ENCODE results near the gene ASB4.
"Not testable (repeated sequence)": the region's sequence is repeated elsewhere in the genome, so short reads cannot be mapped to it uniquely, and the experiment has no call there.

The ASB4 gene

DNA sequence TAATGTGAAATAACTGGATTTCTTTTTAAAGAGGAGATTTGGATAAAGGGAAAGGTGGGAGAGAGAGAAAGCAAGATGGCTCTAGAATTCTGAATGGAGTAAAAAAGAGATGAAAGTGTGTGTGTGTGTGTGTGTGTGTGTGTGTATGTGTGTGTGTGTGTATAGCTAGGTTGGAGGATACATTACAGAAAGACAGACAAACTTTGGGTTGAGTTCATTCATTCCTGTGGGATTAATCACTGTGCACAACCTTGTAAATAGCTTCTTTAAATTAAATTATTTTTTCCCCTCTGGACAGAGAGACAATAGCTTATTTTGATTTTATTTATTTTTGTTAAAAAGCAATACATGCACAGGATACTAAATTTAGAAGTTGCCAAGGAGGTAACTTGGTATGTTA, 7.5 kb downstream of the ASB4 start:
- H3K27me3 Mint-ChIP-seq = no peaks in the 10 kb centered on the region
- DNase-seq (ENCODE audit: low spot score in 2 of 2) (no peak), ATAC-seq (ENCODE audit: low read depth) (no peak)
- no peaks in the 10 kb centered on the region for H3K4me1 Mint-ChIP-seq
- H3K4me3 Mint-ChIP-seq = no peak overlapping the region
- no peaks in the 10 kb centered on the region for H3K9me3 Mint-ChIP-seq
- no peaks in the 10 kb centered on the region for H3K36me3 Mint-ChIP-seq
- no peak overlapping the region for H3K27ac Mint-ChIP-seq

DNA sequence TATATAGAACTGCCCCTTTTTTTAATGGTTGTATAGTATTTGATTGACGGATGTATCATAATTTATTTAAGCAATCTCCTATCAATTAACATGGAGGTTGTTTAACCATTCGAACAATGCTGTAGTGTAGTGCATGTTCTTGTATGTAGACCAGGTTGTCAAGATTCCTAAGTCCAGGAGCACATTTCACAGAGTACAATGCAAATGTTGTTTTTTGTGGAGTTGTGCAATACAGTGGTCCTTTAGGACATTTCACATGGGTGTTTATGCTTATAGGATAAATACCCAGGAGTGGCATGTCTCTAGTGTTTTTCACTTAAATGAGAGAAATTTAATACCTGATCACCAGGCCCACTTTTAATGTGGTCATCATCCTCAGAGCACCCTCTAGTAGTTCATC, 8.1 kb downstream of the ASB4 start:
- Mint-ChIP-seq H3K27me3 (no peaks in the 10 kb centered on the region), H3K27ac (no peak overlapping the region), H3K4me3 (no peak overlapping the region), H3K4me1 (no peaks in the 10 kb centered on the region), H3K36me3 (no peaks in the 10 kb centered on the region), H3K9me3 (no peaks in the 10 kb centered on the region)
- ATAC-seq (ENCODE audit: low read depth) (no peak), DNase-seq (ENCODE audit: low spot score in 2 of 2) (no peak)

DNA sequence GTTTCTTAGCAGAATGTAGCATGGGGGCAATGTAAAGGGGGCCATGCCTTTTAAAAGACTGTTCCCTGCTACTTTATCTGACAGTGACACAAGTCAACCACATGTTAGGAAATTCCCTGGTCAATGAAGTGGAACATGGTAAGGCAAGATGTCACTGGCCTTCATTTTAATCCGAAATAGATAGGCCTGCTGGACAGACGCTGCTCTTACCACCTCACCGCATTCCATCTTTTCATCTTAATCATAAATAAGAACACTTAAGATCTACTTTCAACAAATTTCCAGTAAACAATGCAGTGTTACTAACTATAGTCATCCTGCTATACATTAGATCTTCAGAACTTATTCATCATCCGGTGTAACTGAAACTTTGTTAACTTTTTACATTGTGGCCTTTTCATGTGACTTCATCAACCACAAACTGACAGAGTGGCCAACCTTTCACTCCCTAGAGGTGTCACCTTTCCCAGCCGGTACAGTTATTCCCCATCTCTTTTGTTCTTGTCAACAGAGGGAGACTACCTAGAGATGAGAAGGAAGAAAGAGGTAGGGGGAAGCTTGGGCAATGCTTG, 15.6 kb downstream of the ASB4 start:
- Mint-ChIP-seq H3K9me3 (no peaks in the 10 kb centered on the region), H3K4me3 (no peak overlapping the region), H3K27me3 (peaks cover 4% of the 10 kb centered on the region), H3K27ac (peak overlapping the region; percentile 42), H3K36me3 (no peaks in the 10 kb centered on the region), H3K4me1 (peaks cover 8% of the 10 kb centered on the region)
- DNase-seq (ENCODE audit: low spot score in 2 of 2) (no peak), ATAC-seq (ENCODE audit: low read depth) (peak; percentile 70)

DNA sequence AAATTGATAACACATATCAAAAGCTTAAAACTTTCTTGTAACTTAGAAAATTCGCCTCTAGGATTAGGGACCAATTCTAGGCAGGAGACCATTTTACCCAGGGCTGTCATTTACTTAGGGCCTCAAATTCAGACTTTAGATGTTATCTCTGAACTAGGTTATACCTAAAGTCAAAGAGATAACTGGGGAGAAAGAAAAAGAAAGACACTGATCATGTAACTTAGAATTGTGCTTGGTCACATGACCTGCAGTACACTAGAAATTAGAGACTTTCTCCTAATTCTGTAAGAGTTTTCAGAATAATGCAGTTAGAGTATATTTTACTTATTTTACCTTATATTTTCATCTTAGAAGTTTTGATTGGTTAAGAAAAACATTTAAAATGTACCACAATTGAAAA, 16.7 kb downstream of the ASB4 start:
- no peak for ATAC-seq (ENCODE audit: low read depth)

DNA sequence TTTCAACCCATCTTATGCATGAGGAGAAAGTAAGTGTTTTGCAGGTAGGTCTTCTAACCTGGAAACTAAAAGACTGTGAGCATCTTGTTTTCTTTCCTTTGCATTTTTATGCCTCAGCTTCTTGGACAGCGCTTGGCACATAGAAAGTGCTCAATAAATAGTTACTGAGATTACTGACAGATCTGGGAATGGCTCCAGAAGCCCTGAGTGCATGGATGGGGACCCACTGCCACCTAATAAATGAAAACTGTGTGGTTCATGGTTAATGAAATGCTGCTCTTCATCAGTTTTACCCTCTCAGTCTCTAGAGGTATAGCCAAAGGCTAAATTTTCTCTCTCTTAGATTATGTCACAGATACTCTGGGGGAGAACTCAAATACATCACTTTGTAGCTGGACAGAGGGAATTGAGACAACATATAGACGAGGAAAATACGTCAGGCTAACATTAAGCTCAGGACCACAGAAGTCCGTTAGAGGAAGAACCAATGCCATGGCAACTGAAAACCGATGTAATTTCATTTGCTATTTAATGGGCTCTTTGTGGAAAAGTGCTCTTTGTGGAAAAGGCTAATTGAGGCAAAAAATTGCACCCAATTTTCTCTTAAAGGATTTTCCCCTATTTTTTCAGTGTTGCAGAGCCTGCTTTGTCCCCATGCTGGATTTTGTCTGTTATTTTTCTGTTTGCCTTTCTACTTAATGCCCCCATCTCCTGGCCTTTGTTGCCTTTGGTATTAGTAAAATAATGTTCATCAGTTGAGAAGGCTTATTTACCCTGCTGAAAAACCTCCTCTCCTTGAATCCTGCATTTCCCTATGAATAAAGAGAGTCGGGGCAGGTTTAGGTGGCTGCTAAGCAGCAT, 17.8 kb downstream of the ASB4 start:
- peaks cover 8% of the 10 kb centered on the region for H3K4me1 Mint-ChIP-seq

More for the DNA sequence above, 16.7 kb downstream of the ASB4 start:
- Mint-ChIP-seq H3K9me3 (no peaks in the 10 kb centered on the region), H3K27me3 (peaks cover 4% of the 10 kb centered on the region), H3K27ac (no peak overlapping the region), H3K36me3 (no peaks in the 10 kb centered on the region), H3K4me1 (peaks cover 8% of the 10 kb centered on the region), H3K4me3 (no peak overlapping the region)
- DNase-seq (ENCODE audit: low spot score in 2 of 2) = no peak

DNA sequence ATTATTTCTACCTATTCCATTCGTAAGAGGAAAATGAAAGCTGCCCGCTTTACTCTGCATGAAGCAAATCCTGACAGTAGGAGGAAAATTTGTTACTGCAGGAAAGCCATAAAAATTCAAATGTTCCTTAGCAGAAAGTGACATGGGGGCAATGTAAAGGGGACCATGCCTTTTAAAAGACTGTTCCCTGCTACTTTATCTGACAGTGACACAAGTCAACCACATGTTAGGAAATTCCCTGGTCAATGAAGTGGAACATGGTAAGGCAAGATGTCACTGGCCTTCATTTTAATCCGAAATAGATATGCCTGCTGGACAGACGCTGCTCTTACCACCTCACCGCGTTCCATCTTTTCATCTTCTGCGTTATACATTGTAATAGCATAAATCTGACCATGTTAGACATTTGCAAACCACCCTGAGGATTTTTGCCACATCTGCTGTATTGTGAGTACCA, 18.4 kb downstream of the ASB4 start:
- H3K4me1 Mint-ChIP-seq; H3K36me3 Mint-ChIP-seq; H3K4me3 Mint-ChIP-seq; H3K27me3 Mint-ChIP-seq; DNase-seq (ENCODE audit: low spot score in 2 of 2); H3K9me3 Mint-ChIP-seq; H3K27ac Mint-ChIP-seq: not testable (repeated sequence)
- ATAC-seq (ENCODE audit: low read depth) = peak; percentile 37

More for the DNA sequence above, 17.8 kb downstream of the ASB4 start:
- no peaks in the 10 kb centered on the region for H3K9me3 Mint-ChIP-seq
- no peaks in the 10 kb centered on the region for H3K36me3 Mint-ChIP-seq
- no peak overlapping the region for H3K27ac Mint-ChIP-seq
- H3K27me3 Mint-ChIP-seq = peaks cover 4% of the 10 kb centered on the region
- DNase-seq (ENCODE audit: low spot score in 2 of 2) = no peak
- H3K4me3 Mint-ChIP-seq = no peak overlapping the region
- no peak for ATAC-seq (ENCODE audit: low read depth)

DNA sequence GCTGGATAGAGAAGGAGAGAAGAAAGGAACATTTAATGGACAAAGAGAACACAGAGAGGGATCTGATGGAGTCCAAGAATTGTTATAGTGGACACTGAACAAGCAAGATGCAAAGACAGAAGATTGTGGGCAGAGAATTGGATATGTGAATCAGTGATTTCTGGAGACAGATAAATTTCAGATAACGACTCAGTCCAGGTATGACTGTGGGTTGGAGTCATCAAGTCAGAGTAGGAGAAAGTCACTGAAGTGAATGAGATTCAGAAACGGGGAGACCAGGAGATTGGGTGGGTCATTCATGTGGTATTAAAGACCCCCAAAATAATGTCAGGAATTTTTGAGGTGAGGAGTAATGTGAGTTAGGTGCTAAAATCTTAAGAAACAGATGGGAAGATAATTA, 23.0 kb downstream of the ASB4 start:
- H3K36me3 Mint-ChIP-seq = no peaks in the 10 kb centered on the region
- no peak for ATAC-seq (ENCODE audit: low read depth)

DNA sequence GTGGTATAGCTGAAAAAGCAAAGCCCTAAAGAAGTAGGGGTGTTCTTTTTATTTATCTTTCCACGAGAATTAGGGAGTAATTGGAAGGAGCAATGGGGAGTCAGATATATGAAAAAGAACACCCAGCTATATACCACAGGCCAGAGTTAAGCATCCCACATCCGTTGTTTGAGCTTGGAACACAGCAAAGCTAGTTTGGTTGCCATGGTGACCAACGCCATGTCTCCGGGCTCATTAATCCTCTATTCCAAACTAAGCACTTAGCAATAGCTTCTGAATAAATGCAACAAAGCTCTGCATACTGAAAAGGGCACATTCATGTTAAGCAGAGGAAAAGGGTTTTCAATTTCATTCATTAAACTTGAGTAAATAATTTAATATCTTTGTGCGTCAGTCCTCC, 23.5 kb downstream of the ASB4 start:
- Mint-ChIP-seq H3K9me3 (no peaks in the 10 kb centered on the region), H3K27me3 (peaks cover 2% of the 10 kb centered on the region), H3K4me1 (peaks cover 3% of the 10 kb centered on the region), H3K36me3 (no peaks in the 10 kb centered on the region), H3K27ac (no peak overlapping the region), H3K4me3 (no peak overlapping the region)
- DNase-seq (ENCODE audit: low spot score in 2 of 2) (no peak), ATAC-seq (ENCODE audit: low read depth) (no peak)

More for the DNA sequence above, 23.0 kb downstream of the ASB4 start:
- Mint-ChIP-seq H3K4me3 (no peak overlapping the region), H3K9me3 (no peaks in the 10 kb centered on the region), H3K27ac (no peak overlapping the region), H3K4me1 (peaks cover 3% of the 10 kb centered on the region), H3K27me3 (no peaks in the 10 kb centered on the region)
- no peak for DNase-seq (ENCODE audit: low spot score in 2 of 2)

DNA sequence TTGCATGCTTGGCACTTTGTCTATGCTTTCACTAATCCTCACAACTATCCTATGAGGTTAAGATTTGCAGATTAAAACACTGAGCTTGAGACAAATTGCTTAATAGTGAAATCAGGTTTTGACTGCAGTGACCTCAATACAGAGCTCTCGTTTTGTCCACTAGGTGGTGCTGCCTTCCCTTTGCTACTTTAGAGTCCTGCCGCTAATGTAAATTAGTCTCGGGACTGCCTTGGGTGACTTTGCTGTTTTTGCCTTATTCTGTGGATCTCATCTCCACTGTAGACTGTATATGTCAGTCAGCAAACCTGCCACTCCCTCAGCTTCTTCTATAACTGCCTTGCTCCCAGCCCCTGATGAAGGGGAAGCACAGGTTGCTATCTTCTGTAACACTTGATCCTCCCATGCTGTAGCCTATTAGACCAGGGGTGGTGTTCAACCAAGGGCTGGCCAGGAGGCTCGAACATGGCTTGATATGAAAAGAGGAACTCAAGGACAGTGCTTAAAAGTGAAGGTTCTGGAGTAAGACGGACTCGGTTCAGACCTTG, 26.0 kb downstream of the ASB4 start:
- H3K27ac Mint-ChIP-seq = no peak overlapping the region
- ATAC-seq (ENCODE audit: low read depth) = peak; percentile 91
- H3K36me3 Mint-ChIP-seq = no peaks in the 10 kb centered on the region
- peak; percentile 66 to 69 for DNase-seq (ENCODE audit: low spot score in 2 of 2)
- peaks cover 3% of the 10 kb centered on the region for H3K4me1 Mint-ChIP-seq
- H3K9me3 Mint-ChIP-seq = no peaks in the 10 kb centered on the region
- peaks cover 2% of the 10 kb centered on the region for H3K27me3 Mint-ChIP-seq
- peak overlapping the region; percentile 40 for H3K4me3 Mint-ChIP-seq

DNA sequence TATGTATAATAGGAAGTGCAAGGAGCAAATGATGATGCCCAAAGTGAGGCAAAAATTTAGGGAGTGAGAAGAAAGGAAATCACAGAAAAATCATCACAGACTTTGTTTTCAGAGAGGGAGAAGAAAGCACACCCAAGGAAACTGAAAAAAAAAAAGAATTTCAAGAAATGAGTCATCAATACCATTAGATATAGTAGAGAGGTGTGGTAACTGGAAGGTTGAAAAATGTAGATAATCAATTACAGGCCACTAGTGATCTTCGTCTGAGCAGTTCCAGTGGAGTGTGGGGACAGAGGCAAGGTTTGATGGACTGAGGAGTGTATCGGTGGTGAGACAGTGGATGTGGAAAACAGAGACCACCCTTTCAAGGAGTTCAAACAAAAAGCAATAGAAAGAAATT, 31.7 kb downstream of the ASB4 start:
- Mint-ChIP-seq H3K27me3 (peaks cover 3% of the 10 kb centered on the region), H3K9me3 (no peaks in the 10 kb centered on the region), H3K27ac (no peak overlapping the region), H3K4me1 (no peaks in the 10 kb centered on the region), H3K4me3 (no peak overlapping the region), H3K36me3 (no peaks in the 10 kb centered on the region)
- ATAC-seq (ENCODE audit: low read depth) (no peak), DNase-seq (ENCODE audit: low spot score in 2 of 2) (no peak)

DNA sequence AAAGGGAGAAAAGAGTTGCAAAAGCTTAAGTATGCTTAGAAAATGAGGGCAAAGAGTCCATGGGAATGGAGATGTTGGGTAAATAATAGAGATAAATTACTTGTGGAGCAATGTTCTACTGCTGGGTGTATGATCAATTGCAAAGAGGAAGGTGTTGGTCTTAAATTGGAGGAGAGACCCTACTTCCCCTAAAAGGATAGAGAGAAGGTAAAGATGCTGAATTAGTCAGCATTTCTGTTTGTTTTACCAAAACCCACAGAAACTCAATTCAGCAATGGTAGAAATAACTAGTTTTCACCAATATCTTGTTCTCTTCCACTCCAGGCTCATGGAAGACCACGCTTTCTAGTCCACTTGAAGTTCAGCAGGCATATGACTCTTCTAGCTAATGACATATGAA, 32.1 kb downstream of the ASB4 start:
- Mint-ChIP-seq H3K4me3 (no peak overlapping the region), H3K36me3 (no peaks in the 10 kb centered on the region), H3K4me1 (no peaks in the 10 kb centered on the region), H3K9me3 (no peaks in the 10 kb centered on the region), H3K27ac (no peak overlapping the region), H3K27me3 (peaks cover 3% of the 10 kb centered on the region)
- no peak for DNase-seq (ENCODE audit: low spot score in 2 of 2)
- no peak for ATAC-seq (ENCODE audit: low read depth)

DNA sequence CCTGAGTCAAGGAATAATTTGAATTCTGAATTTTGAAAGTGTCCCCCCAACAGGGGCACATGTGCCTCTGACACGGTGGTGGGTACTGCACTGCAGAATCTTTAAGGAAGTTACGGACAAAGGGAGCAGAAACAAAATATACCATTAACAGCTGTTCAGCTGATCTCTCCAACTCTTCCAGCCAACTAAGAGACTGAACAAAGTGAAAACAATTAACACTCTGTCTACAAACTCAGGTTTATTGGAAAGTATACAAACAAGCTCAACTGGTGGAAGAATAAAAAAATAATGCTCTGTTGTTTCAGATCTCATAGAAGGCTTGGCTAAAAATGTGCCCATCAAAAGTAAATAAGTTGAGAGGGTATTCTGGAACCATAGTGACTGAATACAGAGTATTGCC, 34.4 kb downstream of the ASB4 start:
- ATAC-seq (ENCODE audit: low read depth) (no peak), DNase-seq (ENCODE audit: low spot score in 2 of 2) (no peak)
- peaks cover 1% of the 10 kb centered on the region for H3K27me3 Mint-ChIP-seq
- H3K27ac Mint-ChIP-seq = no peak overlapping the region
- no peak overlapping the region for H3K4me3 Mint-ChIP-seq
- H3K36me3 Mint-ChIP-seq = no peaks in the 10 kb centered on the region
- H3K4me1 Mint-ChIP-seq = no peaks in the 10 kb centered on the region
- H3K9me3 Mint-ChIP-seq = no peaks in the 10 kb centered on the region

DNA sequence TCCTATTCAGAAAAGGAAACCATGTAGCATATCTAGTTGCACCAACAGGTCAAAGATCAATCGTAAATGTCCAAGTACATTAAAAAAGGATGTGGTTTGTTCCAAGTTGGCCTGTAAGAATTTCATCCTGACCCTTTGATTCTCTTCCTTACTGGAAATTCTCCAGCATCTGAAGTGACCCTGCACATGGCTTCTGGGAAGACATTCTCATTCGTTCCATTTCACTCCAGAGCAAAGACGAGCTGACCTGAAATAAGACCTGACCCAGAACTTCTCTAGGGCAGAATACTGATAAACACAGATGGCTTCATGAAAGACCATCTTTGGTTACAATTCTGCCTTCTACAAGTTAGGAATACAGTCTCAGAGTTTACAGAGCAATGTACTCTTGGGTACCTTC, 39.8 kb downstream of the ASB4 start:
- no peak for DNase-seq (ENCODE audit: low spot score in 2 of 2)
- no peak overlapping the region for H3K27ac Mint-ChIP-seq
- H3K27me3 Mint-ChIP-seq = no peaks in the 10 kb centered on the region
- peaks cover 5% of the 10 kb centered on the region for H3K4me1 Mint-ChIP-seq
- ATAC-seq (ENCODE audit: low read depth) = no peak
- H3K36me3 Mint-ChIP-seq = no peaks in the 10 kb centered on the region
- no peaks in the 10 kb centered on the region for H3K9me3 Mint-ChIP-seq
- H3K4me3 Mint-ChIP-seq = no peak overlapping the region

DNA sequence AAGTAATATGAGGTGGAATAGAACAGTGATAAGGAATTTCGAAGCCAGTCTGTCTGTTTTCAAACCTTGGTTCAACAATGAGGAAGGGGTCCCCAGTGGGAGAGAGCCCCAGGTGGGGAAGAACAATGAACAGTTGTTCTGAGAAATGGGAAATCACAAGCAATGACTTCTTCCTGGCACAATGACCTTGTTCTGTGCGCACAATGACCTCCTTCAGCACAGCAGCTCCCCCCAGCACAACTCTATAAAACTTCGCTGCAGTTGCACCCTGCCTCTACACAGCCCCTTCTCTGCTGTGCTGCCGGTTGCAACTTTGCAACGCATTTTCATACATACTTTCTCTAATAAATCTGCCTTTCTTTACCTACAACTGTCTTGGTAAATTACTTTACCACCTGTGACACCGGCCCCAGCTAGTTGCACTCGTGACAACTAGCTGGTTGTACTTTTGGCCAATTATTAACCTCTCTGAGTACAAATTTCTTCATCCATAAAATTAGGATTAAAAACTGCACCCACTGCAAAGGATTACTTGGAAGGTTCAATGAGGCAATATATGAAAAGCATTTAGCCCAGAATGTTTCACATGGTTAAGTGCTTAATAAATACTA, 40.5 kb downstream of the ASB4 start:
- peaks cover 5% of the 10 kb centered on the region for H3K4me1 Mint-ChIP-seq
- no peak for DNase-seq (ENCODE audit: low spot score in 2 of 2)
- no peak for ATAC-seq (ENCODE audit: low read depth)
- H3K4me3 Mint-ChIP-seq = no peak overlapping the region
- H3K27ac Mint-ChIP-seq = no peak overlapping the region
- no peaks in the 10 kb centered on the region for H3K36me3 Mint-ChIP-seq
- no peaks in the 10 kb centered on the region for H3K9me3 Mint-ChIP-seq
- H3K27me3 Mint-ChIP-seq = no peaks in the 10 kb centered on the region
